Measurements from ENCODE around the gene OSGIN1.

The OSGIN1 gene

DNA sequence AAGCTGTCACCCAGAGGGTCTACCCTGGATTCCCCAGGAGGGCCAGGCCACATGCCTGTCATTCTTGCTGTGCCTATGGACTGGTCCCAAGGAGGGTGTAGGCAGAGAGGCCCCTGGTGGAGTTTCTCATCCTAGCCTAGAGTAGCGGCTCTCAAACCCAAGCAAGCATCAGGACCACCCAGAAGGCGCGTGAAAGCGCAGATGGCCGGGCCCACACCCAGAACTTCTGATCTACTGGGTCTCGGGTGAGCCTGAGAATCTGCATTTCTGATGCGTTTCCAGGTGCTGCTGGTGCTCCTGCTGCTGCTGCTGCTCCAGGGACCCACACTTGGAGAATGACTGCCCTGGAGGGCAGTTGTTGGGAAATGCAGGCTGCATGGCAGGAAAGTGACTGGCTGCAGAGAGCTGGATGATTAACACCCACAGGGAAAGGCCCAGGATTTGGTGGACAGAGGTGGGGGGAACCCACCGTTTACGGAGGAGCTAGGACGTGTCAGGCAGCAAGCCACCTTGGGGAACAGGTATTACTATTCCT, 9.5 kb upstream of the OSGIN1 start:
- Histone ChIP-seq H3K9ac (ENCODE audit: low read length) (no peak overlapping the region), H3K4me3 (ENCODE audit: low read length) (no peak overlapping the region), H3K4me1 (ENCODE audit: low read length) (no peaks in the 10 kb centered on the region), H3K4me2 (ENCODE audit: low read length) (no peak overlapping the region), H4K20me1 (ENCODE audit: insufficient read depth, low read length) (no peaks in the 10 kb centered on the region), H3K79me2 (ENCODE audit: low read length) (no peaks in the 10 kb centered on the region), H2AFZ (ENCODE audit: low read depth, low read length) (no peak overlapping the region), H3K27ac (ENCODE audit: low read length) (no peak overlapping the region), H3K27me3 (ENCODE audit: low read depth, low read length) (no peaks in the 10 kb centered on the region), H3K36me3 (replicated peaks; ENCODE audit: low read depth, low read length) (no peaks in the 10 kb centered on the region), H3K9me3 (ENCODE audit: insufficient read depth, low read length) (no peaks in the 10 kb centered on the region)
- no peak for TF ChIP-seq EZH2phosphoT487 (IDR thresholded peaks at IDR 0.05; ENCODE audit: low read depth)
- TF ChIP-seq, protein P1, sequence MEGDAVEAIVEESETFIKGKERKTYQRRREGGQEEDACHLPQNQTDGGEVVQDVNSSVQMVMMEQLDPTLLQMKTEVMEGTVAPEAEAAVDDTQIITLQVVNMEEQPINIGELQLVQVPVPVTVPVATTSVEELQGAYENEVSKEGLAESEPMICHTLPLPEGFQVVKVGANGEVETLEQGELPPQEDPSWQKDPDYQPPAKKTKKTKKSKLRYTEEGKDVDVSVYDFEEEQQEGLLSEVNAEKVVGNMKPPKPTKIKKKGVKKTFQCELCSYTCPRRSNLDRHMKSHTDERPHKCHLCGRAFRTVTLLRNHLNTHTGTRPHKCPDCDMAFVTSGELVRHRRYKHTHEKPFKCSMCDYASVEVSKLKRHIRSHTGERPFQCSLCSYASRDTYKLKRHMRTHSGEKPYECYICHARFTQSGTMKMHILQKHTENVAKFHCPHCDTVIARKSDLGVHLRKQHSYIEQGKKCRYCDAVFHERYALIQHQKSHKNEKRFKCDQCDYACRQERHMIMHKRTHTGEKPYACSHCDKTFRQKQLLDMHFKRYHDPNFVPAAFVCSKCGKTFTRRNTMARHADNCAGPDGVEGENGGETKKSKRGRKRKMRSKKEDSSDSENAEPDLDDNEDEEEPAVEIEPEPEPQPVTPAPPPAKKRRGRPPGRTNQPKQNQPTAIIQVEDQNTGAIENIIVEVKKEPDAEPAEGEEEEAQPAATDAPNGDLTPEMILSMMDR (IDR thresholded peaks at IDR 0.05; ENCODE audit: low read depth, low read length) = no peak

DNA sequence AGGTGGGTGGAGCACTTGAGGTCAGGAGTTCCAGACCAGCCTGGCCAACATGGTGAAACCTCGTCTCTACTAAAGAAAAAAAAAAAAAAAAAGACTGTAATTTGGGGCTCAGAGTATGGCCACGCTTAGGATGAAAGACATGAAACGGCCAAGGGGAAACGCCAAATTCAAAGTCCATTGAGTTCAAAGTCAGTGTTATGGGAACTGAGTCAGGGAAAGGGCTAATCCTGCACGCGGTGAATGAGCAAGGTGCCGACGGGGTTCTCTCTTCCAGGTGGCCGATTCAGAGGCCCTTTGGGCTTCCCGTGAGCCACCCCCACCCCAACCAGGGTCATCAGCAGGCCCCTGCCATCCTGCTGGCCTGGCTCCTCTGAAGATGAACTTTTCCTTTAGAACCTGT, 7.5 kb upstream of the OSGIN1 start:
- H2AFZ ChIP-seq (ENCODE audit: low read depth, low read length) = no peak overlapping the region
- H3K9me3 ChIP-seq (ENCODE audit: insufficient read depth, low read length) = no peaks in the 10 kb centered on the region
- no peaks in the 10 kb centered on the region for H4K20me1 ChIP-seq (ENCODE audit: insufficient read depth, low read length)
- H3K27me3 ChIP-seq (ENCODE audit: low read depth, low read length) = no peaks in the 10 kb centered on the region
- no peaks in the 10 kb centered on the region for H3K4me1 ChIP-seq (ENCODE audit: low read length)
- no peak overlapping the region for H3K9ac ChIP-seq (ENCODE audit: low read length)
- no peaks in the 10 kb centered on the region for H3K79me2 ChIP-seq (ENCODE audit: low read length)
- H3K4me2 ChIP-seq (ENCODE audit: low read length) = no peak overlapping the region
- no peak overlapping the region for H3K27ac ChIP-seq (ENCODE audit: low read length)
- TF ChIP-seq EZH2phosphoT487 (IDR thresholded peaks at IDR 0.05; ENCODE audit: low read depth) = no peak
- TF ChIP-seq, protein P1 (IDR thresholded peaks at IDR 0.05; ENCODE audit: low read depth, low read length) = no peak
- H3K4me3 ChIP-seq (ENCODE audit: low read length) = no peak overlapping the region
- H3K36me3 ChIP-seq (replicated peaks; ENCODE audit: low read depth, low read length) = no peaks in the 10 kb centered on the region

DNA sequence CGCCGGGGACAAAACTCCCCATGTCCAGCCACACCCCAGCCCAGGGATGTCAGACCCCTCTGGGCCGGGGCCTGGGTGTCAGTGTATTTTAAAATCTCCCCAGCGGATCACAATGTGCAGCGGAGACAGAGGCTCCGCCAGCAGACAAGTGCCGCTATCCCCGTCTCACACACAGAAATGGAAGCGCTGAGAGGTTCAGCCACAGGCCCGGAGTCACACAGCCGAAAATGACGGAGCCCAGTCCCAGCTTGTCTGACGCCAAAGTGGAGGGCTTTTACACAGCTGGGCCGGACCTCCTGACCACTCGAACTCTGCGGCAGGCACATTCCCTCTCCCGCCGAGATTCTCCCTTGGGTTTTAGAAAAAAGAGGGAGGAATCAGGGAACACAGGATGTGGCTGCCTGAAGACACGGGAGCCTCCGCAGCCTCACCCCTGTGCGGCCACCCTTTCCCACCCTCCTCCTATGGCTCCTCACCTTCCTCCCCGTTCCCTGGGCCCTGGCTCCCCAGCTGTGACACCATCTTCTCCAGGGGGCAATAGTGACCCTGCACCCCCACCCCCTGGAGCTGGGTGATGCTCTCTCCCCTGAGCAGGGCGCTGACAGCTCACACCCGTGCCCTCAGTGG, 6.8 kb upstream of the OSGIN1 start:
- Histone ChIP-seq H2AFZ (ENCODE audit: low read depth, low read length) (no peak overlapping the region), H3K4me2 (ENCODE audit: low read length) (no peak overlapping the region), H3K27ac (ENCODE audit: low read length) (no peak overlapping the region)

DNA sequence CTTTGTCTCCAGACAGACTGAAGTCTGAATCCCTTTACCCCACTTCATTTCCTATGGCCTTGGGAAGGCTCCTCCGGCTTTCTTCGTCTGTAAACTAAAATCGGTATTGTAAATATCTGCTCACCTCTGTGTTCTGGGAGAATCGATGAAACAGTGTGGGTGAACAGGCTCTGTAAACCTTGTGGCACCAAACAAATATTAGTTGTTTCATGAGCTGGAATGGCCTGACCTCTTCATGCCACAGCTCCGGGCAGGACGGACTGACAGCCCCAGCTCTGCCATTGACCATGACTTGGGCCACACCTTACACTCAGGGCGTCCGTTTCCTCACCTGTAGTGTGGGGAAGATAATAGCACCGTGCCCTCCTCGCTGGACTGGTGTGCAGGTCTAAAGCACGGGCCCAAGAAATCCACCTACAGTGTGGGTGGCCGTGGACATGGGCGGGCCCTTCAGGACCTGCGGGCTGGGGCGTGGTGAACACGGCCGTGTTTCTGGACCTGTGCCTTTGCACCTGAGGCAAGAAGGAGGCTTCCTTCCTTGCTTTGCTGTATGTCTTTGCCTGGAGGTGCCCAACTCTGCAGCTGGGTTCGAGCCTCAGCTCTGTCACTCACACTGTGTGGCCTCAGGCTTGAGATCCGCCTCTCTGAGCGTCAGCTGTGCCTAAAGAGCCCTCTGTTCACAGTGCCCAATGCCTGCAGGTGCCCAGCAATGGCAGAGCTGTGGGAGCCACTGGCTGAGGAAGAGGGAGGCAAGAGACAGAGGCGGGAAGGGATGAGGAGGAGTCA, 6.1 kb upstream of the OSGIN1 start:
- no peak for TF ChIP-seq EZH2phosphoT487 (IDR thresholded peaks at IDR 0.05; ENCODE audit: low read depth)
- TF ChIP-seq, protein P1 (IDR thresholded peaks at IDR 0.05; ENCODE audit: low read depth, low read length) = no peak
- Histone ChIP-seq H3K9ac (ENCODE audit: low read length) (no peak overlapping the region), H2AFZ (ENCODE audit: low read depth, low read length) (no peak overlapping the region), H3K4me3 (ENCODE audit: low read length) (no peak overlapping the region), H4K20me1 (ENCODE audit: insufficient read depth, low read length) (no peaks in the 10 kb centered on the region), H3K27me3 (ENCODE audit: low read depth, low read length) (no peaks in the 10 kb centered on the region), H3K36me3 (replicated peaks; ENCODE audit: low read depth, low read length) (no peaks in the 10 kb centered on the region), H3K27ac (ENCODE audit: low read length) (no peak overlapping the region), H3K4me1 (ENCODE audit: low read length) (no peaks in the 10 kb centered on the region), H3K4me2 (ENCODE audit: low read length) (no peak overlapping the region), H3K79me2 (ENCODE audit: low read length) (no peaks in the 10 kb centered on the region), H3K9me3 (ENCODE audit: insufficient read depth, low read length) (no peaks in the 10 kb centered on the region)

More for the DNA sequence above, 6.8 kb upstream of the OSGIN1 start:
- no peak for TF ChIP-seq EZH2phosphoT487 (IDR thresholded peaks at IDR 0.05; ENCODE audit: low read depth)
- TF ChIP-seq, protein P1 (IDR thresholded peaks at IDR 0.05; ENCODE audit: low read depth, low read length) = no peak
- H4K20me1 ChIP-seq (ENCODE audit: insufficient read depth, low read length) = no peaks in the 10 kb centered on the region
- no peak overlapping the region for H3K4me3 ChIP-seq (ENCODE audit: low read length)
- H3K4me1 ChIP-seq (ENCODE audit: low read length) = no peaks in the 10 kb centered on the region
- no peaks in the 10 kb centered on the region for H3K9me3 ChIP-seq (ENCODE audit: insufficient read depth, low read length)
- no peaks in the 10 kb centered on the region for H3K36me3 ChIP-seq (replicated peaks; ENCODE audit: low read depth, low read length)
- no peaks in the 10 kb centered on the region for H3K27me3 ChIP-seq (ENCODE audit: low read depth, low read length)
- H3K9ac ChIP-seq (ENCODE audit: low read length) = no peak overlapping the region
- H3K79me2 ChIP-seq (ENCODE audit: low read length) = no peaks in the 10 kb centered on the region
